ENCODE results near the gene SIRT7.

DNA sequence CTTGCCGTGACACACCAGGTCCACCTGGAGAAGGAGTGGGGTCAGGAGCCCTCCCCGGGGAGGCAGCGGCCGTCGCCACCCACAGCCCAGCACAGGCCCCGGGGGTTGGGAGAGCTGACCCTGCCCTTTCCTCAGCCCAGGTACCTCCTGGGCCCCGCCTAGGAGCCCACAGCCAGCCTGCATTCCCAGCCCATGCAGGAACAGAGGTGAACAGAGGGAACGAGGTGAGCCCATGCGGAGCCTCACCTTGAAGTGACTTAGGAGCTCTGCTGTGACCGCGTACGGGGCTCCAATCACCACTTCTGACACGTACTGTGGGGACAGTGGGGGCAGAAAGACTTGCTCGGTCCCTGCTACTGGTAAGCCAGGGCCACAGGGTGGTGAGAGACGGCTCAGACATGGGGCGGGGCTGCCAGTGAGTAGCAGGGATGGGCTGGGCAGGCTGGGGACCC is 12.5 kb downstream of the SIRT7 start:
- TF ChIP-seq, protein P1, sequence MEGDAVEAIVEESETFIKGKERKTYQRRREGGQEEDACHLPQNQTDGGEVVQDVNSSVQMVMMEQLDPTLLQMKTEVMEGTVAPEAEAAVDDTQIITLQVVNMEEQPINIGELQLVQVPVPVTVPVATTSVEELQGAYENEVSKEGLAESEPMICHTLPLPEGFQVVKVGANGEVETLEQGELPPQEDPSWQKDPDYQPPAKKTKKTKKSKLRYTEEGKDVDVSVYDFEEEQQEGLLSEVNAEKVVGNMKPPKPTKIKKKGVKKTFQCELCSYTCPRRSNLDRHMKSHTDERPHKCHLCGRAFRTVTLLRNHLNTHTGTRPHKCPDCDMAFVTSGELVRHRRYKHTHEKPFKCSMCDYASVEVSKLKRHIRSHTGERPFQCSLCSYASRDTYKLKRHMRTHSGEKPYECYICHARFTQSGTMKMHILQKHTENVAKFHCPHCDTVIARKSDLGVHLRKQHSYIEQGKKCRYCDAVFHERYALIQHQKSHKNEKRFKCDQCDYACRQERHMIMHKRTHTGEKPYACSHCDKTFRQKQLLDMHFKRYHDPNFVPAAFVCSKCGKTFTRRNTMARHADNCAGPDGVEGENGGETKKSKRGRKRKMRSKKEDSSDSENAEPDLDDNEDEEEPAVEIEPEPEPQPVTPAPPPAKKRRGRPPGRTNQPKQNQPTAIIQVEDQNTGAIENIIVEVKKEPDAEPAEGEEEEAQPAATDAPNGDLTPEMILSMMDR (IDR thresholded peaks at IDR 0.05; ENCODE audit: insufficient read depth, low read length): no peak
- TF ChIP-seq SPI1 (IDR thresholded peaks at IDR 0.05; ENCODE audit: borderline replicate concordance, low read depth) (no peak), POLR2AphosphoS5 (IDR thresholded peaks at IDR 0.05; ENCODE audit: low read depth) (no peak), GABPA (IDR thresholded peaks at IDR 0.05; ENCODE audit: low read depth) (no peak)
- TF ChIP-seq, protein P2, sequence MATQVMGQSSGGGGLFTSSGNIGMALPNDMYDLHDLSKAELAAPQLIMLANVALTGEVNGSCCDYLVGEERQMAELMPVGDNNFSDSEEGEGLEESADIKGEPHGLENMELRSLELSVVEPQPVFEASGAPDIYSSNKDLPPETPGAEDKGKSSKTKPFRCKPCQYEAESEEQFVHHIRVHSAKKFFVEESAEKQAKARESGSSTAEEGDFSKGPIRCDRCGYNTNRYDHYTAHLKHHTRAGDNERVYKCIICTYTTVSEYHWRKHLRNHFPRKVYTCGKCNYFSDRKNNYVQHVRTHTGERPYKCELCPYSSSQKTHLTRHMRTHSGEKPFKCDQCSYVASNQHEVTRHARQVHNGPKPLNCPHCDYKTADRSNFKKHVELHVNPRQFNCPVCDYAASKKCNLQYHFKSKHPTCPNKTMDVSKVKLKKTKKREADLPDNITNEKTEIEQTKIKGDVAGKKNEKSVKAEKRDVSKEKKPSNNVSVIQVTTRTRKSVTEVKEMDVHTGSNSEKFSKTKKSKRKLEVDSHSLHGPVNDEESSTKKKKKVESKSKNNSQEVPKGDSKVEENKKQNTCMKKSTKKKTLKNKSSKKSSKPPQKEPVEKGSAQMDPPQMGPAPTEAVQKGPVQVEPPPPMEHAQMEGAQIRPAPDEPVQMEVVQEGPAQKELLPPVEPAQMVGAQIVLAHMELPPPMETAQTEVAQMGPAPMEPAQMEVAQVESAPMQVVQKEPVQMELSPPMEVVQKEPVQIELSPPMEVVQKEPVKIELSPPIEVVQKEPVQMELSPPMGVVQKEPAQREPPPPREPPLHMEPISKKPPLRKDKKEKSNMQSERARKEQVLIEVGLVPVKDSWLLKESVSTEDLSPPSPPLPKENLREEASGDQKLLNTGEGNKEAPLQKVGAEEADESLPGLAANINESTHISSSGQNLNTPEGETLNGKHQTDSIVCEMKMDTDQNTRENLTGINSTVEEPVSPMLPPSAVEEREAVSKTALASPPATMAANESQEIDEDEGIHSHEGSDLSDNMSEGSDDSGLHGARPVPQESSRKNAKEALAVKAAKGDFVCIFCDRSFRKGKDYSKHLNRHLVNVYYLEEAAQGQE (IDR thresholded peaks at IDR 0.05; ENCODE audit: insufficient replicate concordance, low read depth): no peak

Measured in HL-60 (cell line).